HEK293 (cell line): ENCODE measurements around the gene DCST2.

ENCODE experiments used
- CTCF ChIA-PET: fragments of 350-600 bp; formaldehyde crosslinking; extraction: SDS; loops from one replicate; lab custom pipeline; 2021; ENCODE audit warnings: antibody characterized with exemption; lab: Yijun Ruan, JAX
- POLR2A ChIA-PET: fragments of 300-600 bp; formaldehyde crosslinking; extraction: SDS; loops from one replicate; lab custom pipeline; 2020; ENCODE audit warnings: antibody characterized with exemption, inconsistent platforms; lab: Yijun Ruan, JAX
- H3K27ac ChIP-seq: fragments of 200-500 bp; sonication (Bioruptor generic); 2 replicates; pipeline ENCODE4 v1.5.1; 2014; ENCODE audit warnings: low read depth, low read length, control low read depth, inconsistent platforms; ENCODE audit errors: extremely low read depth
- H3K36me3 ChIP-seq, 2 experiments: fragments of 200-500 bp in 1 of 2; sonication (Bioruptor generic) in 1 of 2; 1 replicate in 1 of 2; 2 replicates in 1 of 2; pipeline ENCODE4 v1.5.1; 2014 to 2017; ENCODE audit warnings: inconsistent platforms in 2 of 2, low read length in 2 of 2; ENCODE audit not compliant: control insufficient read depth in 2 of 2, insufficient read depth in 1 of 2
- H3K4me1 ChIP-seq: fragments of 200-500 bp; sonication (Bioruptor generic); 2 replicates; pipeline ENCODE4 v1.5.1; 2014; ENCODE audit warnings: mild to moderate bottlenecking, low read length, inconsistent platforms; ENCODE audit not compliant: control insufficient read depth, insufficient read depth
- H3K4me3 ChIP-seq: 2 replicates; pipeline ENCODE4 v1.5.1; 2011; ENCODE audit warnings: low read depth, mild to moderate bottlenecking, control low read depth, low read length, moderate library complexity
- H3K9me3 ChIP-seq: fragments of 200-500 bp; sonication (Bioruptor generic); 2 replicates; pipeline ENCODE4 v1.5.1; 2014; ENCODE audit warnings: low read depth, low read length, inconsistent platforms; ENCODE audit not compliant: control insufficient read depth, insufficient read depth
- EGR2 ChIP-seq: fragments of 450-650 bp; formaldehyde crosslinking; IDR thresholded peaks from 2 replicates; pipeline ENCODE4 v1.5.1; 2016; ENCODE audit warnings: low read depth, missing biosample characterization, missing genetic modification characterization
- GLI2 ChIP-seq: fragments of 450-650 bp; formaldehyde crosslinking; IDR thresholded peaks from 2 replicates; pipeline ENCODE4; 2017; ENCODE audit warnings: missing biosample characterization, missing genetic modification characterization, low read depth, borderline replicate concordance
- REST ChIP-seq: fragments of 450-650 bp; formaldehyde crosslinking; IDR thresholded peaks from 2 replicates; pipeline ENCODE4 v1.5.1; 2016; ENCODE audit warnings: missing biosample characterization, missing genetic modification characterization
- ZBTB21 ChIP-seq: fragments of 450-650 bp; formaldehyde crosslinking; IDR thresholded peaks from 2 replicates; pipeline ENCODE4 v1.5.1; 2017; ENCODE audit warnings: missing biosample characterization, missing genetic modification characterization
- ZFHX2 ChIP-seq: fragments of 450-650 bp; formaldehyde crosslinking; conservative IDR thresholded peaks from 2 replicates; pipeline ENCODE4 v1.5.1; 2016; ENCODE audit warnings: missing biosample characterization, missing genetic modification characterization
- ZNF112 ChIP-seq: fragments of 450-650 bp; formaldehyde crosslinking; IDR thresholded peaks from 2 replicates; pipeline ENCODE4 v1.5.0; 2017; ENCODE audit warnings: missing biosample characterization, missing genetic modification characterization
- ZNF133 ChIP-seq: fragments of 450-650 bp; formaldehyde crosslinking; IDR thresholded peaks from 2 replicates; pipeline ENCODE4 v1.5.1; 2016; ENCODE audit warnings: missing biosample characterization, missing genetic modification characterization
- ZNF274 ChIP-seq, 2 experiments: fragments of 200-500 bp in 1 of 2; fragments of 450-650 bp in 1 of 2; sonication (Bioruptor generic) in 1 of 2; formaldehyde crosslinking in 1 of 2; IDR thresholded peaks; 2 replicates each; pipeline versions ENCODE4 v1.5.1 to v1.6.1; 2014 to 2016; ENCODE audit warnings: borderline replicate concordance in 1 of 2, inconsistent platforms in 1 of 2, low read length in 1 of 2, missing biosample characterization in 1 of 2, missing genetic modification characterization in 1 of 2
- ZNF426 ChIP-seq: fragments of 450-650 bp; formaldehyde crosslinking; IDR thresholded peaks from 2 replicates; pipeline ENCODE4 v1.5.1; 2017; ENCODE audit warnings: missing biosample characterization, missing genetic modification characterization, mild to moderate bottlenecking, inconsistent platforms, moderate library complexity
- TF ChIP-seq, protein P1 (sequence below): fragments of 450-650 bp; formaldehyde crosslinking; IDR thresholded peaks from 2 replicates; pipeline ENCODE4 v1.5.0; 2017; ENCODE audit warnings: missing biosample characterization, missing genetic modification characterization, borderline replicate concordance

Gene DCST2

GRCh38 chr1:154969860-154970452, 63.6 kb downstream of the DCST2 start:
- CTCF ChIA-PET = interaction anchor here (0.6 to 2.0 kb wide), 6 partner anchors 8 to 91 kb away, joined by 3 to 16 read pairs (median 6); partner anchors contain the start of gene PYGO2
- peaks cover 12% of the 10 kb centered on the region for H3K4me1 ChIP-seq
- H3K9me3 ChIP-seq = no peaks in the 10 kb centered on the region
- H3K36me3 ChIP-seq = peaks cover 0 to 45% of the 10 kb centered on the region in 2 experiments; a peak in 1 of 3 replicates
- H3K27ac ChIP-seq = peak overlapping the region; percentile 32; the same call in 1 of the 2 replicates
- POLR2A ChIA-PET = interaction anchor here (1.1 to 6.0 kb wide), 9 partner anchors 8 to 81 kb away, joined by 4 to 69 read pairs (median 4); partner anchors contain the start of genes ADAM15, FLAD1, PBXIP1 and PMVK
- TF ChIP-seq ZNF112 (tag by site-specific recombination) = no peak
- TF ChIP-seq ZFHX2 (tag by site-specific recombination) = peak; percentile 53; the same call in 1 of the 2 replicates
- TF ChIP-seq ZBTB21 = no peak
- no peak for TF ChIP-seq ZNF133 (tag by site-specific recombination)
- TF ChIP-seq ZNF274 (IDR thresholded peaks at IDR 0.05; ENCODE audit: low read length) = no peak
- TF ChIP-seq ZNF274 (tag by site-specific recombination; IDR thresholded peaks at IDR 0.05; ENCODE audit: borderline replicate concordance) = no peak
- peak; percentile 38; the same call in 1 of the 2 replicates for TF ChIP-seq EGR2 (tag by site-specific recombination)
- TF ChIP-seq, protein P1, sequence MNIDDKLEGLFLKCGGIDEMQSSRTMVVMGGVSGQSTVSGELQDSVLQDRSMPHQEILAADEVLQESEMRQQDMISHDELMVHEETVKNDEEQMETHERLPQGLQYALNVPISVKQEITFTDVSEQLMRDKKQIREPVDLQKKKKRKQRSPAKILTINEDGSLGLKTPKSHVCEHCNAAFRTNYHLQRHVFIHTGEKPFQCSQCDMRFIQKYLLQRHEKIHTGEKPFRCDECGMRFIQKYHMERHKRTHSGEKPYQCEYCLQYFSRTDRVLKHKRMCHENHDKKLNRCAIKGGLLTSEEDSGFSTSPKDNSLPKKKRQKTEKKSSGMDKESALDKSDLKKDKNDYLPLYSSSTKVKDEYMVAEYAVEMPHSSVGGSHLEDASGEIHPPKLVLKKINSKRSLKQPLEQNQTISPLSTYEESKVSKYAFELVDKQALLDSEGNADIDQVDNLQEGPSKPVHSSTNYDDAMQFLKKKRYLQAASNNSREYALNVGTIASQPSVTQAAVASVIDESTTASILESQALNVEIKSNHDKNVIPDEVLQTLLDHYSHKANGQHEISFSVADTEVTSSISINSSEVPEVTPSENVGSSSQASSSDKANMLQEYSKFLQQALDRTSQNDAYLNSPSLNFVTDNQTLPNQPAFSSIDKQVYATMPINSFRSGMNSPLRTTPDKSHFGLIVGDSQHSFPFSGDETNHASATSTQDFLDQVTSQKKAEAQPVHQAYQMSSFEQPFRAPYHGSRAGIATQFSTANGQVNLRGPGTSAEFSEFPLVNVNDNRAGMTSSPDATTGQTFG (tag by site-specific recombination) = no peak
- no peak for TF ChIP-seq GLI2 (tag by site-specific recombination)
- H3K4me3 ChIP-seq = no peak overlapping the region

DNA sequence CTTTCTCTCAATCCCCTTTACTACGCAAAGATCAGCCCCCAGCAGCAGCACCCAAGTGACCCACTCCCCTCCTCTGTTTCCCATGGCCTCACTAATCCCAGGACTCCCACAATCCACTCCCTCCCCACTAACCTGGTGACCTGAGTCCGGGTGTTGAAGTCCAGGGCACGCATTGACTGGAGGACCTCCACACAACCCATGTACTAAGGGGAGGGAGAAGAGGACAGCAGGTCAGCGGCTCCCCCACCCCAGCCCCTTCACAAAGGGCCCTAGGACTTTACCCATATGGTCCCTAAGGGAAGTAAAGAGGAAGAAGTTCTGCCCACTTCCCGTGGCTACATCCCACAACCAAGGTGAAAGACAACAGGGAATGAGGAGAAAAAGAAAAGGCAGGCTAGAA, 64.3 kb downstream of the DCST2 start:
- ChIA-PET POLR2A (no interaction called here), CTCF (interaction anchor here (0.6 to 2.0 kb wide), 3 partner anchors 30 to 396 kb away, joined by 4 to 10 read pairs (median 5); no protein-coding TSS in a partner anchor)
- H3K36me3 ChIP-seq = peaks cover 0 to 53% of the 10 kb centered on the region in 2 experiments; a peak in 1 of 3 replicates
- no peaks in the 10 kb centered on the region for H3K9me3 ChIP-seq
- no peak overlapping the region for H3K27ac ChIP-seq
- H3K4me3 ChIP-seq = no peak overlapping the region
- H3K4me1 ChIP-seq = peaks cover 12% of the 10 kb centered on the region
- TF ChIP-seq REST (tag by site-specific recombination) = no peak

DNA sequence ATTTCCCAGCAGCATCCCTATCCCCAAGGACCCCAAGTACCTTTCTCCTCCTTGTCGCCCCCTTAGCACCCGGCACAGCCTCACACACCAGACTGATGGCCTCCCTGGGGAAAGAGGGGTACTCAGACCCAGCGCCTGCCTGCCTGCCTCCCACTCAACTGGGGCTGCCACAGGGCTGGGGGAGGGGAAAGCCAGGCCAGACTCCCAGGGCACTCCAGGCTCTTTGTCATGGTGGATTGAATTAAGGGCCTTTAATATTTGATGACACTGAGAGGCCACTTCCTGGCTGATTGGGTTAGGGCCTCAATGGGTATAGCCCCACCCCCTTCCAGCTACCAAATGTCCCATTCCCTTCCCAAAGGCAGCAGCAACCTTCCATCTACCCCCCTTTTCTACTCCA, 64.8 kb downstream of the DCST2 start:
- Histone ChIP-seq H3K27ac (no peak overlapping the region), H3K9me3 (no peaks in the 10 kb centered on the region), H3K4me1 (peaks cover 12% of the 10 kb centered on the region), H3K4me3 (no peak overlapping the region), H3K36me3 (peaks cover 0 to 58% of the 10 kb centered on the region in 2 experiments; a peak in 1 of 3 replicates)
- TF ChIP-seq ZNF426 (tag by site-specific recombination) = no peak
- peak; percentile 63 for TF ChIP-seq ZFHX2 (tag by site-specific recombination)
- POLR2A ChIA-PET = no interaction called here
- CTCF ChIA-PET = interaction anchor here (0.6 to 1.7 kb wide), 2 partner anchors 31 to 396 kb away, joined by 4 to 5 read pairs; no protein-coding TSS in a partner anchor
